ENCODE measurements around the gene FDXACB1.

The FDXACB1 gene

GRCh38 chr11:111878385-111878848 is 548 bp downstream of the FDXACB1 start:
- Histone ChIP-seq H3K9ac (peak overlapping the region; percentile 83), H3K27me3 (no peaks in the 10 kb centered on the region), H4K20me1 (no peaks in the 10 kb centered on the region), H3K9me3 (no peaks in the 10 kb centered on the region), H3K36me3 (peaks cover 14% of the 10 kb centered on the region), H3K4me3 (peak overlapping the region; percentile 75), H3K27ac (peak overlapping the region; percentile 78), H3K4me2 (peak overlapping the region; percentile 87), H3K4me1 (peaks cover 24% of the 10 kb centered on the region)
- TF ChIP-seq Cebpa-rat (IDR thresholded peaks at IDR 0.05), result no peak

GRCh38 chr11:111871693-111872161 is 7.2 kb downstream of the FDXACB1 start:
- peak overlapping the region; percentile 91 for H3K4me3 ChIP-seq
- peak overlapping the region; percentile 65 for H3K27ac ChIP-seq
- H3K4me2 ChIP-seq, result peak overlapping the region; percentile 77
- peak overlapping the region; percentile 82 for H3K9ac ChIP-seq
- no peak for TF ChIP-seq Cebpa-rat (IDR thresholded peaks at IDR 0.05)
- no peaks in the 10 kb centered on the region for H3K9me3 ChIP-seq
- no peaks in the 10 kb centered on the region for H3K27me3 ChIP-seq
- no peaks in the 10 kb centered on the region for H4K20me1 ChIP-seq
- peaks cover 35% of the 10 kb centered on the region for H3K36me3 ChIP-seq
- peaks cover 18% of the 10 kb centered on the region for H3K4me1 ChIP-seq

- Histone ChIP-seq H3K4me2 (peak within 1 kb of the TSS; percentile 77), H3K27ac (peak within 1 kb of the TSS; percentile 65), H3K4me3 (peak within 1 kb of the TSS; percentile 91), H3K4me1 (peaks cover 18% of the 10 kb centered on the region), H4K20me1 (no peaks in the 10 kb centered on the region), H3K9ac (peak within 1 kb of the TSS; percentile 82), H3K36me3 (peaks cover 35% of the 10 kb centered on the region), H3K27me3 (no peaks in the 10 kb centered on the region), H3K9me3 (no peaks in the 10 kb centered on the region)
- no peak for TF ChIP-seq Cebpa-rat (IDR thresholded peaks at IDR 0.05)
Observed at GRCh38 chr11:111870886-111871692, 7.9 kb downstream of the FDXACB1 start, which contains the start of gene ALG9. TSS of gene ALG9 (minus strand) at chr11:111871581. CDS start at chr11:111871482, 99 bp downstream.

- peaks cover 18% of the 10 kb centered on the region for H3K4me1 ChIP-seq
- peaks cover 38% of the 10 kb centered on the region for H3K36me3 ChIP-seq
- 0 out of 2 replicates have a peak overlapping the region, but pooled peaks have one; percentile 65 for H3K27ac ChIP-seq
- H4K20me1 ChIP-seq, result no peaks in the 10 kb centered on the region
- H3K4me3 ChIP-seq, result peak overlapping the region; percentile 91
- no peaks in the 10 kb centered on the region for H3K27me3 ChIP-seq
- H3K9ac ChIP-seq, result peak overlapping the region; percentile 82
- H3K4me2 ChIP-seq, result peak overlapping the region; percentile 77
- no peak for TF ChIP-seq Cebpa-rat (IDR thresholded peaks at IDR 0.05)
- no peaks in the 10 kb centered on the region for H3K9me3 ChIP-seq
Observed at GRCh38 chr11:111870522-111870885, 8.5 kb downstream of the FDXACB1 start.

- H3K4me2 ChIP-seq, result peak overlapping the region; percentile 77
- no peak overlapping the region for H3K27ac ChIP-seq
- peak overlapping the region; percentile 91 for H3K4me3 ChIP-seq
- peaks cover 39% of the 10 kb centered on the region for H3K36me3 ChIP-seq
- H3K9ac ChIP-seq, result peak overlapping the region; percentile 82; the same call in 1 of the 2 replicates
- H4K20me1 ChIP-seq, result no peaks in the 10 kb centered on the region
- no peaks in the 10 kb centered on the region for H3K27me3 ChIP-seq
- H3K4me1 ChIP-seq, result peaks cover 18% of the 10 kb centered on the region
- TF ChIP-seq Cebpa-rat (IDR thresholded peaks at IDR 0.05), result no peak
- H3K9me3 ChIP-seq, result no peaks in the 10 kb centered on the region
Observed at GRCh38 chr11:111870113-111870512, 8.9 kb downstream of the FDXACB1 start.

DNA sequence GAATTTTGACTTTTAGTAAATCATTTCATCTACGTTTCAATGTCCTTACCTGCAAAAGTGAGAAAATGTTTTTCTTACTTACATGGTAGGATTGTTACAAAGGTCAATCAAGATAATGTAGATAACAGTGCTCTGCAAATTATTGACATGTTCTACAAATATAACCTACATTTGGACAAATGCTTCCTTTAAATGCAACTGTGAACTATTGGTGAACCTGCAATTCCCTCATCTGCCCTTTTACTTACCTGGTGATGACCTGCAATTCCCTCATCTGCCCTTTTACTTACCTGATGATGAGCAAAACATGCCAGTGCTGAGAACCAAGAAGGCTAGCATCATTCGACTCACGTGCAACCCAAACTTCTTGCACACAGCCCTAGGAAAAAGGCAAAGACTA is 18.7 kb downstream of the FDXACB1 start:
- no peak overlapping the region for H3K27ac ChIP-seq
- no peaks in the 10 kb centered on the region for H3K27me3 ChIP-seq
- peaks cover 90% of the 10 kb centered on the region for H3K36me3 ChIP-seq
- no peak overlapping the region for H3K4me2 ChIP-seq
- no peak overlapping the region for H3K9ac ChIP-seq
- no peaks in the 10 kb centered on the region for H3K4me1 ChIP-seq
- no peak overlapping the region for H3K4me3 ChIP-seq
- no peaks in the 10 kb centered on the region for H3K9me3 ChIP-seq
- H4K20me1 ChIP-seq, result no peaks in the 10 kb centered on the region
- TF ChIP-seq Cebpa-rat (IDR thresholded peaks at IDR 0.05), result no peak

- no peak for TF ChIP-seq Cebpa-rat (IDR thresholded peaks at IDR 0.05)
- Histone ChIP-seq H3K27ac (no peak overlapping the region), H3K9ac (no peak overlapping the region), H3K4me1 (no peaks in the 10 kb centered on the region), H4K20me1 (no peaks in the 10 kb centered on the region), H3K4me2 (no peak overlapping the region), H3K27me3 (no peaks in the 10 kb centered on the region), H3K36me3 (peaks cover 94% of the 10 kb centered on the region), H3K9me3 (no peaks in the 10 kb centered on the region), H3K4me3 (no peak overlapping the region)
Observed at GRCh38 chr11:111855506-111855905, 23.5 kb downstream of the FDXACB1 start.

GRCh38 chr11:111852103-111852502 is 26.9 kb downstream of the FDXACB1 start:
- Histone ChIP-seq H3K9ac (no peak overlapping the region), H3K36me3 (peaks cover 94% of the 10 kb centered on the region)
- TF ChIP-seq Cebpa-rat (IDR thresholded peaks at IDR 0.05), result no peak

GRCh38 chr11:111851636-111852035 is 27.3 kb downstream of the FDXACB1 start:
- Histone ChIP-seq H3K27ac (no peak overlapping the region), H3K9me3 (no peaks in the 10 kb centered on the region), H3K4me3 (no peak overlapping the region), H3K9ac (no peak overlapping the region), H3K27me3 (no peaks in the 10 kb centered on the region), H3K36me3 (peaks cover 94% of the 10 kb centered on the region), H3K4me1 (no peaks in the 10 kb centered on the region), H3K4me2 (no peak overlapping the region), H4K20me1 (no peaks in the 10 kb centered on the region)
- no peak for TF ChIP-seq Cebpa-rat (IDR thresholded peaks at IDR 0.05)

More at GRCh38 chr11:111852103-111852502, 26.9 kb downstream of the FDXACB1 start:
- Histone ChIP-seq H3K27me3 (no peaks in the 10 kb centered on the region), H3K27ac (no peak overlapping the region), H3K4me1 (no peaks in the 10 kb centered on the region), H3K9me3 (no peaks in the 10 kb centered on the region), H3K4me2 (no peak overlapping the region), H4K20me1 (no peaks in the 10 kb centered on the region), H3K4me3 (no peak overlapping the region)

DNA sequence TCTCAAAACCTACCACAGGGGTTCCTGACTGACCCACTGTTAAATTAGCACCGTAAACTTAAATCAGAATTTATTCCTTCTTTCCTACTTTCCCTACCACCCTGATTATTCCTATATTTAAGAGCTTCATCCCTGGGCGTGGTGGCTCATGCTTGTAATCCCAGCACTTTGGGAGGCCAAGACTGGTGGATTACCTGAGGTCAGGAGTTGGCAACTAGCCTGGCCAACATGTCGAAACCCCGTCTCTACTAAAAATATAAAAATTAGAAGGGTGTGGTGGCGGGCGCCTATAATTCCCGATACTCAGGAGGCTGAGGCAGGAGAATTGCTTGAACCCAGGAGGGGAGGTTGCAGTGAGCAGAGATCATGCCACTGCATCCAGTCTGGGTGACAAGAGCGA is 27.9 kb downstream of the FDXACB1 start:
- H3K27ac ChIP-seq, result no peak overlapping the region
- no peaks in the 10 kb centered on the region for H4K20me1 ChIP-seq
- no peak overlapping the region for H3K4me3 ChIP-seq
- TF ChIP-seq Cebpa-rat (IDR thresholded peaks at IDR 0.05), result no peak
- peaks cover 97% of the 10 kb centered on the region for H3K36me3 ChIP-seq
- no peaks in the 10 kb centered on the region for H3K27me3 ChIP-seq
- H3K4me1 ChIP-seq, result no peaks in the 10 kb centered on the region
- no peaks in the 10 kb centered on the region for H3K9me3 ChIP-seq
- no peak overlapping the region for H3K4me2 ChIP-seq
- no peak overlapping the region for H3K9ac ChIP-seq
